Stimulated activated CD4-positive, alpha-beta T cell treated with anti-CD3 and anti-CD28 coated beads, Interleukin-12 subunit alpha, Interleukin-12 subunit beta, amount 100 ng/mL, for 4 hours (primary cell): ENCODE results near the gene AKR1E2.

Experiments used
- DNase-seq: peaks from one replicate; pipeline ENCODE4 v3.0.0-alpha.2; 2020

Gene AKR1E2

DNA sequence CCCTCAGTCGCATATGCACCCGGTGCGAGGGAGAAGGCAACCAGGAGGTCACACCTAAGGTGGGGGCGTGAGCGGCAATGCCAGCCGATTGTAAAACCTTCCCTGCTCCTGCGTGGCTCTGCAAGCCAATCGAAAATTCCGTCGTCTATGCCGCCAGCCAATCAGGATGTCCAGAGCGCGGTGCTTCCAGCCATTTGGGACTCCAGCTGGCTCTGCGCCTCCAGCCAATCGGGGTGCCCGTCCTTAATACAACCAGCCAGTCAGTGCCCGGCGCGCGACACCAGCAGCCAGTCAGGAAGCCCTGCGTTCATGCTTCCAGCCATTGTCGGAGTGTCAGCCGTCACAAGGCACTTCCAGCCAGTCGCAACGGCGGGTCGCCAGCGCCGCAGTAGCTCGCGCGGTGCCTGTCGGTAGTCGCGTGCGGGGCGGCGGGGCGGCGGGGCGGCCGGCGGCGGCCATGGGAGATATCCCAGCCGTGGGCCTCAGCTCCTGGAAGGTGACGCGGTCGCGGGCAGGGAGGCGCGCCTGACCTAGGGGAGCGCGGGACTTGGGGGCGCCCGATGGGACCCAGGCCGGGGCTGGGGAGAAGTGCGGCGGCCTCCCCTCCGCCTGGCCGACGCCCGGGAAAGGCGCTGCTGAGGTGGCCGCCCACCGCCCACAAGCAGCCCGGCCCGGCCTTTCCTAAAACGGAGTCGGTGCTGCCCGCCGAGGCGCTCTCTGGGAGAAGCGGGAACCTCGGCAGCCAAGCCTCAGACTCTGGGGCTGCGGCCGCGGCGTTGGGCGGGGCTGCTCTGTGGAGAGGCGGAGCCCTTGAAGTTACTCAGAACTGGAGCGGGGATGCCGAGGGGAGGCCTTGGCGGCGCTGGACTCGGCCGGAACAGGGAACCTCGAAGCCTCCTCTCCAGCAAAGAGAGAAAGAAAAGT is at the start of gene AKR1E2:
Gene AKR1E2, plus strand, starts transcription at position 340 of the 924 bp plus-strand sequence. Its CDS starts 118 bp downstream, at position 458.
- DNase-seq, result peak; percentile 80

DNA sequence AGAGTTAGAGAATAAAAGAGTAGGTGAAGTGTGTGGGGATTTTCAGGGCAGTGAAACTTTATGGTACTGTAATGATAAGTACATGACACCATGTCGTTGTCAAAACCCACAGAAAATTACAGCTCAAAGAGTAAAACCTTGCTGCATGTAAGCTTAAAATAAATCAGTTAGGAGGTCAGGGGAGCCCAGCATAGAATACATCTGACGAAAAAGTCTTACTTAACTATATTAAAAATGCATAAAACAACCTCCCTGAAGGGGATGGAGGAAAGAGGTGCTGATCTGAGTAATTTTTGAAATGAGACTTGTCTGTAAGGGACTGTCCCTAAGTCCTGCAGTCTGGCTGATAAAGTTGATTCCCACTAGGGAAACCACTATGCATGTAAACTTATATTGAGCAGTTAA is 49.8 kb upstream of the AKR1E2 start:
- DNase-seq, result no peak

DNA sequence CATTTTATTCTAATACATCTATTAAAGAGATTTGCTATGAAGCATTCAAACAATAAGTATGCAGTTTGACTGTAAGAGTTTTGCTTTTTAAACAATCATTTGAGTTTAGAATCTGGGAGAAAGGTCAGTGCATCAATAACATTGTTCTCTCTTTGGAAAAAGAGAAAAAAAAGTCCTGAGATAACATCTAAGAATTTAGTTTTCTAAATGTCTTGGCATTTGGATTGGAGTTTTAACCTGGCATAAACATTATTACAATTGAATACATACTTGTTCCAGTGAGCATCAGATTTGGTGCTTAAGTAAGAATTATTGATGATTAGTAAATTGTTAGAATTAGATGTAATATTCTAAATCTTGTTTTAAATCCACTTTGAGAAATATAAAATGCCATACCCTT is 47.2 kb upstream of the AKR1E2 start:
- no peak for DNase-seq

DNA sequence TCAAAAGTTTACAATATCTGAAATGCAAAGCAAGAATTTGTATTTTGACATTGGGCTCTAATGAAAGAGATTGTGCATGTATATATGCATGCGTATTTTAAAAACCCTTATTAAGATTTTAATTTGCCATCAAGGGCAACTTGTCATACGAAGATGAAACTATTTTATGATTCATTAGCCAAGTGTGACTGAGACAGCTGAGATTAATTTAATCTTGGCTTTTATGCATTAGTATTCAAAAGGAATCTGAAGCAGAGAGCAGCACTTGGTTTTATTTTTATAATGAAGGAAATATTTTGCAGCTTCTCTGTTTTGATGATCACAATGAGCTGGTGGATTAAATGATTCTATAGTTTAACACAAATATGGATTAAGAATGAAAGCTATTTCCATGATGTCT is 45.9 kb upstream of the AKR1E2 start:
- no peak for DNase-seq

DNA sequence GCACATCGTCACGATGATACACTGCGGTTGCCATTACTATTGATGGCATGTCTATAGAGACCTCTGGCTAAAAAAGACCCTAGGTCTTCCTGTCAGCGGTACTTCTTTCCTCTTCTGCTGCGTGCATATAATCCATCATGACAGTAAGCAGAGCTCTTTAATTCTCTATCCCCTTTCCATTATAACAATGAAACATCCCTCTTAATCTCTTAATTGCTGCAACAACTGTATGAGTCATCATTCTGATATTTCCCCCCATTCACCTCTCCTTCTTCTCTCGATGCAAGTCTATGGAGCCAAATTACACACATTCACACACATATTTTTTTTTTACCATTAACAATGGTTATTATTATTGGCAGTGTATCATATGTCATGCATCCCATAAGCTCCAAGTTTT is 45.2 kb upstream of the AKR1E2 start:
- DNase-seq, result no peak

DNA sequence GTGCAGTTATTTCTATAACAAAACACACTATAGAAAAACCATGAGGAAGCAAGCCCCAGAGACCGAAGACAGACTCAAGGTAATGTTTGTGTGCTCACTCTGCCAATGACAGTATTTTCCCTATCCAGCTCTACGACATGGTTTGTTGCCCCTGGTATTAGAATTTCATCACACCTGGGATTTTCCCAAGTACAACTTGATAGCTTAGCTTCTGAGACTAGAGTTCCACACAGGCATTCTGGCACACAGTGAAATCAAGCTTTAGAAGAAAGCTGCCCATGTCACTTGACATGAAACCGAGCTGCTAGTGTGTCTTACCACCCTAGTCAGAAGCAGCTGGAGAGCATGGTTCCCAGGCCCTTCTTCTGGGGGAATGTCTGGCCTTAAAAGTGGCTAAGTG is 44.1 kb upstream of the AKR1E2 start:
- no peak for DNase-seq

DNA sequence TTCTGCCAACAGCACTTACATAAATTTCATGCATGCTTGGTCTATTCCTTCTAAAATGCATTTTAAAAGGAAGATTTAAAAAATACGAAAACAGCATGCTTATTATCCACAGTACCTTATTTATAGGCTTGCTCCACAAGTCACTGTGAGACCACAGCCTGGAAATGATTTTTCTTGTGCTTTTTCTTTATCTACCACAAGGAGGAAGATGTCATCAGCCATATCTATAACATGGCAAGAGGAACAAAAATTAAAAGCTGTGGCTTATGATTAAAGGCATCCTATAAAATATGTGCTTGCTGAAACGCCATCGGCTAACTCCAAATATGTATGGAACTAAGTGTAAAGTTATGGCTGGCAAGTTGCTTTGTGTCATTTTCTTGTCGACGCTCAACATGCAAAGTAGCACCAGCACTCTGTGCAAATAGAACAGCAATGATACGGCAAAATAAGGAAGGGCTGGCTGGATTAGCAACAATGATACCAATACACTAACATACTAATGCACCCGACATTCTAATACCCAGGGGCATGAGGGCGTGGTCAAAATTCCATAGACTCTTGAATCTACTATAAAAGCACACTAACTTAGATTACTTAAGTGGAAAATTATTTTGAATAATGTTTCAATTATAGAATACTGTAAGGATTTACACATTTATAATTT is 41.2 kb upstream of the AKR1E2 start:
- no peak for DNase-seq

DNA sequence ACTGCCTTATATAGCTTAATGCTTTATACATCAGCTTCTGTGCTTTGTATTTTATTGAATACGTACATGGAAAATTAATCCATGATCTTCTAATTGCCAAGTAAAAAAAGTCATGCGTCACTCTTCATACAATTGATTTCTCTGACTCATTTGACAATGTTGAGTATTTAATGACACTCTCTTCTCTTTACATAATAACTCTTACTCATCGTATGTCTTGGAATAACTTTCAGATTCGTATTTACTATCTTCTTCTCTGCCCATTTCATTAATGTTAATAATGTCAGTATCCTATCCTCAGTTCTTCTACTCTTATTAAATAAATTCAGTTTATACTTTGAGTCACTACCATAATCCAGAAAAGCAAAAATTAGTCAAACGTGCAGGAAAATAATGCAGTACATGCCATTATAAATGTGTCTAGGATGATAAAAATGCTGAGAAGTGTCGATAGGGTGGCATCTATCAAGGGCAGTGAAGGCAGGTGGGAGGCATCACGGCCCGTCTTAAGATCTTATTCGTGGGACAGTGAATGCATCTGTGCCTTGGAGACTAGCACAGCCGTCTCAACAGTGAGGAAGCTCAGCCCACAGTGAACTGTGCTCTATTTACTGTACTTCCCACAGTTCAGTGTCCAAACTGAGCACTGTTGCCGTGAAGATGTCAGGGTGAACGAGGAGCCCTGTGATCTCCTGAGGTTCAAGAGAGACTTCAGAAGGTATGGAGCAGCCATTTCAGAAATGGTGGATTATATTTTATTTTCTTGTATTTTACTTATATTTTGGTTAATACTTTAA is 39.8 kb upstream of the AKR1E2 start:
- DNase-seq, result no peak

DNA sequence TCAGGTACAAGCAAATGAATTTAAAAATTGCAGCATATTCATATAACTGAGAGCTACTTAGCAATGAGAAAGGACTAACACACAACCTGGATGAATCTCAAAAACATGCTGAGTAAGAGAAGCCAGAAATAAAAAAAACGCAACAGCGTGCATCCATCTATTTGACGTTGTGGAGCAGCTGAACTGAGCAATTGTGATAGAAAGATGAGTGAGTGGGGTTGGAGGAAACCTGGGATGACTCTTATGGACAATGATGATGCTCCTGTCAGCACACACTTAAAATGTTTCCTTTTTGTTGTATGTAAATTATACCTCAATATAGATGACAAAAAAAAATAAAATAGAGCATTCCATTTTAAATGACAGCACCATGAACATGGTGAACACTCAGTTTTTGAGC is 36.0 kb upstream of the AKR1E2 start:
- DNase-seq, result no peak

DNA sequence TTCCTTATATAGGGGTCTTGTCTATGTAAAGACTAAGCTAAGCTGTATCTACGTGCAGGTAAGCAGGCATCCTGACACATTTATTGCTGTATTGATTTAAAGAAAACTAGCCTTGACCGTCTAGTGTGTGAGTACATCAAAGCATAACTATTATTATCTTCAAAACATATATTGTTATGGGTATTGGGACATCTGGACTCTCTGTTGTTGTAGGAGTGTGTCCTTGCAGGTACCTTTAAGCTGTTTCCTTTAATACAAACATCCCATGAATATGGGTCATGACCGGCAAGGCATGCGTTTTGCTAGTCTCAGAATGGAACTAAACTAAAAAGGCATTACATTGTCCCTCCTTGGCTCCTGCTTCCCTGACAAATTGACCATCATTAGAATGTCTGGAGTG is 35.1 kb upstream of the AKR1E2 start:
- no peak for DNase-seq

DNA sequence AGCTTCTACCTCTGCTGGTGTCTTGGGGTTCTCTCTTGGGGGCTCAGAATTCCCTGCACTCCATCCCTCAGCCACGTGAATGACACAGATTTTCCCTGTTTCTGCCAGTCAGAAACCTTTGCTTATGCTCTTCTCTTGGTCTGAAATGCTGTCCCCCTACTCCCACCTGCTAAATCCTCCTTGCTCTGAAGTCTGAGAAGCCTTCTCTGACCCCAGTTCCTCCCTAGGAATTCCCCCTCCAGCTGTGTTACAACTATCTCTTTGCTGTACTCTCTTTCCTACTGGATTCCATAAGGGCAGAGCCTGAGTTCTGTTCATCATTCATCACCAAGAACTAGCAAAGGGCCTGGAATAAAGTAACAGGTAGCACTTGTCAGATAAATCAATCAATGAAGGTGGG is 33.6 kb upstream of the AKR1E2 start:
- DNase-seq, result no peak

DNA sequence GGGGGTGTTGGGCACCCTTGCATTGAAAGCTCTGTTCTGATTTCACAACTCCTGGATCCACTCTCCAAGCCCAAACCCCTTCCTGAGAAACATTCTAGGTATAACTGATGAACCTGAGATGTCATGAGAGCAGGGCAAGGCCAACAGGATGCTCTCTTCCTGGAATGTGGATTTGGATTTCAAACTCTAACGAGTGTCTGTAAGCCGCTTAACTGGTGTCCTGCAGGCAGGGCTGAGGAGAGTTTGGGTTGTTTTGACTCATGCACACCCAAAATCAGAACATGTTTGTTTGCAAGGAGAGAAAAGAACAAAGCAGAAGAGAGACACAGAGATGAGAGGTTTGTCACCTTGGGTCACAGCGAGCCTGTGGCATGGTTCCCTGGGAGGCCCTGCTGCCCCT is 24.6 kb upstream of the AKR1E2 start:
- no peak for DNase-seq

DNA sequence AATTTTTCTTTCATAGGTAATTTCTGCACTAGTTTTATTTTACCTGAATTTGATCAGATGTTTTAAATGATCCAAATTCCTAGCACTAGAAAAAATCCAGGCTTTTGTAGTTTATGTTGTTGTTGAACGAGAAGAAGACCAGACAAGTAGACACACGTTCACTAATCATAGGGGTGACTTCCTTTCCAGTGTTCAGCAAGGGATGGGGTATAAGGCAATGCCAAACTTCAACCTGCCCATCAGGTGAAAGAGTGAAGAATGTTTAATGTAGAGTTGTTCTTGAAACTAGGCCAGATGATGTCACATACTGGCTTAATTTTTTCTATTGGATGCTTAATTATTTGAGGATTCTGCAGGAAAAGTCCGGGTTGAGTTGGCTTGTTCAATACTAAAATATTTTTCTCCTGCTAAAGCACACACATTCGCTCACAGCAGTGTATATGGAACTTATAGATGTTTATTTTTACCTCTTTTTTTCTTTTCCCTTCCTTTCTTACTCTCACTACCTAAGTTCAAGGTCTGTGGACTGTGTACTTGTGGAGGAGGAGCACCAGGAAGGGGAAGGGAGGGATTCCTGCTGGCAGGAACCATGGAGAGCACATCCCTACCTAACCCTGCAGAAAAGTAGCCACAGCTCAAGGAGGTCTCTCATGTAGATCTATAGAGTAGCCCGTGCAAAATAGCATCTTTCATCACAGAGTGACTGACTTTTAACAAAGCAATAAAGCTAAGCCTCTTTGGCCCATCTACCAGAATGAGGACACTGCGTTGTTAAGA is 23.1 kb upstream of the AKR1E2 start:
- DNase-seq, result no peak

DNA sequence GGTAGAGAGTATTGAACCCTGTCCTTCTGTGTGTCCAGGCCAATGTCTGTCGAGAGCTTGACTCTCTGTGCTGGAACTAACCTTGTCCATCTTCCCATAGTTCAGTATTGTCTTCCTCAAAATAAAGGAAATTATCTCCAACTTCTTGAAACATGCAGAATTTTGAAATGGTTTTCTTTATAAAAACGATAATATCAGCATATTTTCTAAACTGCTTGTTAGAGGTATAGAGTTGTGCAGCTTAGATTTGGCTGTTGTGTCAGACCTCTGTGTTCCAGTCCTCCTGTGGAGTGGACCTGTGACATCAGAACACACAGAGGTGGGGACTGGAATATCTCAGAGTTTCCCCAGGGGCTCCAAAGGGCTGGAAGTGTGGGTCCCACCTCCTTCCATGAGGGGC is 22.2 kb upstream of the AKR1E2 start:
- no peak for DNase-seq

DNA sequence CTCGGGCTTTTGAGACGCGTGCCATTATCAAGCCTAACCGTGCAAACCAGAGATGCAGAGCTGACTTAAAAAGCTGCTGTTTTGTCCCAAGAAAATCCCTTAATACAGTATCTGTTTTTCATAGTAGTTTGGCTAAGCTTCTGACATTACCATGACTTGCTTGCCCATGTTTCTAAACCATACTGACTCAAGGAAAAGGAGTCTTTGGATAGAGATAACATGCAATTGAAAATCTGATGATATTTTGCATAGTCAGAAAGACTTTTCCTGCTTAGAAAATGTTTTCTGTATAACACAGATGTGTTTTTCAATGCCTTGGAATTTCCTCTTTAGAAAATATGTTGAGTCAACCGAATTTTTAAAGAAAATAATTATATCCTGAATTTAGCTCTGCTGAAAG is 21.5 kb upstream of the AKR1E2 start:
- no peak for DNase-seq

DNA sequence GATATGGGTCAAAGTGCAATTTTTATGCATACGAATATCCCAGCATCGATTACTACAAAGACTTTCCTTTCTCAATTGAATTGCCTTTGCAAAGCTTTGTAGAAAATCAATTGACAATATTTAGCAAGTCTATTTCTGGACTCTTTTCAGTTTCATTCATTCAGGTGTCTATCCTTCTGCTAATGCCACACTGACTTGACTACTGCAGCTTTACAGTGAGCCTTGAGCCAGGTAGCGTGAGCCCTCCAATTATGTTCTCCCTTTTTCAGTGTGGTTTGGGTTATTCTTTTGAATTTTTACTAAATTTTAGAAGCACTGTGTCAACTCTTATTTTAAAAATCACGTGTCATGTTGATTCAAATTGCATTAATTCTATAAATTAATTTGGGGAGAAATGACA is 19.5 kb upstream of the AKR1E2 start:
- no peak for DNase-seq

DNA sequence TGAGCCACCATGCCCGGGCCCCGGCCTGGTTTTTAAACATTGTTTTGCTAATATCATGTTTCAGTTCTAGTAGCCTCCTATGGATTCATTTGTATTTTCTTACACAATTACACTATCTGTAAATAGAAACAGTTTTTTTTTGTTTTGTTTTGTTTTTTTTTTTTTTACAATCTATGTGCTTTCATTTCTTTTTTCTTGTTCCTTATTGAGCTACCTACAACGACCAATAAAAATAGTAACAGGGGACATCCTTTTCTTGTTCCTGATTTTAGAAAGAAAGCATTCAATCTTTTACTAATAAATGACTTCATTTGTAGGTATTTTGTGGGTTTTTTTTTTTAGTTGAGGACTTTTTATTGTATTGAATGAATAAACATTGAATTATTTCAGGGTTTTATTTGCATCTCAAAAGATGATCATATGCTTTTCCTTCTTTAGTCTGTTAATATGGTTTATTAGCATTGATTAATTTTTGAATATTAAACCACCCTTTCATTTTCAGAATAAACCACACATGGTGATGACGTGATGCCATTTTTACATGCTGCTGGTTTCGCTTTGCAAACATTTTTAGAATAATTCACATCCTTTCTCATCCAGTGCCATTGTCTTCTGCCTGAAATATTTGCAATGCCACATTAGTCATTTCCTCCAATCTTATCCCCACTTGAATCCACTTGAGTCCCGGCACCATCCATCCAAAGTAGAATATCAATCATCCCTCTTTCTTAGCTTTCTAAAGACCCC is 18.1 kb upstream of the AKR1E2 start:
- DNase-seq, result no peak

DNA sequence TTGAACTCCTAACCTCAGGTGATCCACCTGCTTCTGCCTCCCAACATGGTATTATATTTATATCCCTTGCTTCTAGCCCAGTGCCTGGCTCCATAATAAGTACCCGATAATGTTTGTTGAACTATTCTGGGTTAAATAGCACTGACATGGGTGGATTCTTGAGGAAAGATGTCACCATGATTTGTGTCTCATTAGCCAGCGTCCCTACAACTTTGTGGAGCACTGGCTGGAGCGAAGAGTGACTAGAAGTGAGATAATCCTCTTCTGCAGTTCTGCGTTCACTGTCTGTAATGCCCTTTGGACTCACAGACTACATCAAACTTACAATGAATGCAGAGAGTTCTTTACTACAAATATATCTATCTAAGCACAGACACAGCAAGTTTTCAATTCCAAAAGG is 16.9 kb upstream of the AKR1E2 start:
- DNase-seq, result no peak

DNA sequence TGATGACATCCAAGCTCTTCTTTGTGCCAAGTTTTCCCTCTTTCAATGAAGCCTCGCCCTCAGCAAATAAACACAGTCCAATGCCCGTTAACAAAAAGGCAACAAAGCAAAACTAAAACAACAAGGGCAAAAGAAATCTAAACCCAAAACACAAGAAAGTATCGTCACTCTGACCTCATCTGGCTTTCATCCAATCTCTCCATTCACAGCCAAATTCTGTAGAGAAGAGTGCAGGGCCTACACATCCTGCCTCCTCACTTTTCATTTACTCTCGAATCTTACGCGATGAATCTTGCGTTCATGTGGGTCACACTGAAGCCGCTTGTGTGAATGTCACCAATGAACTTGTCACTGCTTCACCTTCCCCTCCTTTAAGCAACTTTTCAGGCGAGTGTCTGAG is 15.9 kb upstream of the AKR1E2 start:
- DNase-seq, result no peak

DNA sequence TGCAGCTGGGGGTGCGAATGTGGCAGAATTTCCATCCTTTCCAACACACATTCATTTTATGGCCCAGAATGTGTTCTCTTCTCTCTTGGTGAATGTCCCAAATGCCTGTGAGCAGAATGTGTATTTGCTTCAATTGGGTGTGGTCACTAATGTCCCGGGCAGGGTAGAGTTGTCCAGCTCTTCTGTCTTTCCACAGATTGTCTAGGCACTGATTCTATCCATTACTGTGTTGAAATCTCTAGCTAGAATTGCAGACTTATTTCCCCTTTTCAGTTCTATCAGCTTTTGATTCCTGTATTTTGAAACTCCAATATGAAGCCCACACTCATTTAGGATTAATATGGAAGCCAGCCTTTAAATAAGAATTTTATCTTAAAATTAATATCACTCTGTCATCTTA is 14.0 kb upstream of the AKR1E2 start:
- DNase-seq, result no peak

DNA sequence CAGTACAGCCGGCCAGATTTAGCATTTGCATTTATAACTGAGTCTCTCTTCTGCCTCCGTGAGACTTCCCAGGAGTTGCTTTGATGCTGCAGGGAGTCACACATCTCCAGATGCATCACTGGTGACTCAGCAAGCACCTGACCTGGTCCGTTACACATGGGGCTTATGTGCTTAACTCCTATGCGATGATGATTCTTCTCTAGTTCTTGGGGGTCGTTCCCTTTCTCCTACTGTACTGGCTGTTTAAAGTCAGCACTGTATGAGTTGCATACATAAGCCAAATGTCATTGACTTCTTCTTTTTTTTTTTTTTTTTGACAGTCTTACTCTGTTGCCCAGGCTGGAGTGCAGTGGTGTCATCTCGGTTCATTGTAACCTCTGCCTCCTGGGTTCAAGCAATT is 13.0 kb upstream of the AKR1E2 start:
- no peak for DNase-seq

DNA sequence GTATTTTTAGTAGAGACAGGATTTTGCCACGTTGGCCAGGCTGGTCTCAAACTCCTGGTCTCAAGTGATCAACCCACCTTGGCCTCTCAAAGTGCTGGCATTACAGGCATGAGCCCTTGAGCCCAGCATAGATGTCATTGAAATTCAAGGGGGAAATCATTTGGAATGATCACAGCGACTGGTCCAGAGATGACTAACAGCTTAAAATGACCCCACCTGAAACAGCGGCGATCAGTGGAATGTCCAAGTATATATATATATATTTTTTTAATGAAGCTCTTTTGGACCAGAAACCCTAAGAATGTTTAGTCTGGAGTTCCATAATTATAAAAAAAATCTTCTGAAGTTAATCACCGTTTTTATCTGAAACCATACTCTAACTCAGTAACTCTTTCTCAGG is 12.5 kb upstream of the AKR1E2 start:
- DNase-seq, result no peak
